Measurements from ENCODE around the gene IKZF3. TPM values are rescaled to one million over a fixed set of nuclear protein-coding genes. Genes with fewer than 3 reads are reported as not detected.

The IKZF3 gene
- polyA plus RNA-seq, 1 donor (not counting 4 experiments of a cell fraction or from before 2014, with no cell fraction given) = not detected

DNA sequence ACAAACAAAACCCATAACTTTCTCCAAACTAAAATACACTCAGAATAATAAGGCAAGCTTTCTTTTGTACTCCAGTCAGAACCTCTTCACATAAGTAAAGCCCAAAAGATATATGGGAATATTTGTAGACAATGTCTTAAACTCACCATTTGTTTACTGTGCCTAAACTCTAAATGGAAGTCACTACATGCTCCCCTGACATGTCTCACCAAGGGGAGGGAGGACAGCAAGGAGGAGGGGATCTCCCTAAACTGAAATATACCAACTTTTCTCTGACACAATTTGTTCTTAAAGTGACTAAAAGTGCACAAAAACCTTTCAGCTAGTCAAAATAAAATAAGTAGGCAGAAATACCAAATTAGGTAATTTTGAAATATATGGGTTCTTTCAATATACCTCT, 87.9 kb downstream of the IKZF3 start:
- no peak overlapping the region for H3K4me2 ChIP-seq (ENCODE audit: control insufficient read depth, extremely low read depth, insufficient read depth, low read depth, low read length)
- H3K27ac ChIP-seq (ENCODE audit: control insufficient read depth, insufficient read depth, low read length) = no peak overlapping the region
- no peaks in the 10 kb centered on the region for H3K79me2 ChIP-seq (ENCODE audit: control insufficient read depth, insufficient read depth, low read length)
- H3K4me1 ChIP-seq (ENCODE audit: control insufficient read depth, extremely low read depth, insufficient read depth, low read length) = peaks cover 5% of the 10 kb centered on the region
- no peak overlapping the region for H2AFZ ChIP-seq (ENCODE audit: control insufficient read depth, low read length)
- H3K4me3 ChIP-seq (ENCODE audit: control insufficient read depth in 2 of 3, extremely low read depth in 1 of 3, insufficient read depth in 2 of 3, low read depth in 1 of 3, low read length in 3 of 3) = no peak overlapping the region
- H3K36me3 ChIP-seq (ENCODE audit: control insufficient read depth in 2 of 2, extremely low read depth in 1 of 2, insufficient read depth in 2 of 2, low read length in 2 of 2) = no peaks in the 10 kb centered on the region
- no peak for TF ChIP-seq CTCF (optimal IDR thresholded peaks at IDR 0.05 in 1 of 3, IDR thresholded peaks at IDR 0.05 in 1 of 3, conservative IDR thresholded peaks at IDR 0.05 in 1 of 3; ENCODE audit: extremely low read depth in 1 of 3, insufficient read depth in 2 of 3, low read length in 3 of 3)
- no peak for TF ChIP-seq EZH2 (IDR thresholded peaks at IDR 0.05; ENCODE audit: low read length)
- DNase-seq (ENCODE audit: low read depth, low spot score) = no peak
- no peaks in the 10 kb centered on the region for H4K20me1 ChIP-seq (ENCODE audit: control insufficient read depth, extremely low read depth, insufficient read depth, low read length)
- dilution Hi-C loops (cut with MboI; ENCODE audit: extremely low pct_ligation_motif_present, low sequenced_read_pairs) = no loop called here
- no peaks in the 10 kb centered on the region for H3K9me1 ChIP-seq (ENCODE audit: control insufficient read depth, extremely low read depth, insufficient read depth, low read length)
- no peak overlapping the region for H3K9ac ChIP-seq (ENCODE audit: control insufficient read depth, extremely low read depth, insufficient read depth, low read length)
- H3K9me3 ChIP-seq (ENCODE audit: control insufficient read depth, low read depth, low read length) = no peaks in the 10 kb centered on the region
- peaks cover 26% of the 10 kb centered on the region for H3K27me3 ChIP-seq (ENCODE audit: control insufficient read depth, extremely low read depth, insufficient read depth, low read length)
- no peak for FAIRE-seq

DNA sequence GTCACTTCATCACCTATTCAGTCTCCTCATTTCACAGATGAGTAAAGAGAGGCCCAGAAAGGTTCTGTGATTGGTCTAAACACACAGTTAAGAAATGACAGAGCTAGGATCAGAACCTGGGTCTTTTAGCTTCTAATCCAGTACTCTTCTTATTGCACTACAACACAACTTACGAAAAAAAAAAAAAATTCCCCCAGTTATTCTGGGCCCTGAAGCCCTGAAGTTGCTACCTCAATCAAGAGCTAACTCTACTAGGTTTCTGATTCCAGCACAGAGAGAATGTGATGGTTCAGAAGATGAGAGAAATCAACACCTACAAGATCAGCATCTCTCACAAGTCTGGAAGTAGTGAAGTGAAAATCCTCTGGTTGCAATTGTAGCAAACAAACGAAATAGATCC, 89.1 kb downstream of the IKZF3 start:
- Histone ChIP-seq H3K4me2 (ENCODE audit: control insufficient read depth, extremely low read depth, insufficient read depth, low read depth, low read length) (no peak overlapping the region), H4K20me1 (ENCODE audit: control insufficient read depth, extremely low read depth, insufficient read depth, low read length) (no peaks in the 10 kb centered on the region), H3K4me3 (ENCODE audit: control insufficient read depth in 2 of 3, extremely low read depth in 1 of 3, insufficient read depth in 2 of 3, low read depth in 1 of 3, low read length in 3 of 3) (no peak overlapping the region), H3K4me1 (ENCODE audit: control insufficient read depth, extremely low read depth, insufficient read depth, low read length) (peaks cover 10% of the 10 kb centered on the region), H2AFZ (ENCODE audit: control insufficient read depth, low read length) (no peak overlapping the region), H3K27me3 (ENCODE audit: control insufficient read depth, extremely low read depth, insufficient read depth, low read length) (peaks cover 30% of the 10 kb centered on the region), H3K9me1 (ENCODE audit: control insufficient read depth, extremely low read depth, insufficient read depth, low read length) (no peaks in the 10 kb centered on the region), H3K36me3 (ENCODE audit: control insufficient read depth in 2 of 2, extremely low read depth in 1 of 2, insufficient read depth in 2 of 2, low read length in 2 of 2) (no peaks in the 10 kb centered on the region), H3K9me3 (ENCODE audit: control insufficient read depth, low read depth, low read length) (no peaks in the 10 kb centered on the region), H3K79me2 (ENCODE audit: control insufficient read depth, insufficient read depth, low read length) (no peaks in the 10 kb centered on the region), H3K9ac (ENCODE audit: control insufficient read depth, extremely low read depth, insufficient read depth, low read length) (no peak overlapping the region), H3K27ac (ENCODE audit: control insufficient read depth, insufficient read depth, low read length) (no peak overlapping the region)
- dilution Hi-C loops (cut with MboI; ENCODE audit: extremely low pct_ligation_motif_present, low sequenced_read_pairs) = no loop called here
- FAIRE-seq (peak; percentile 26), DNase-seq (ENCODE audit: low read depth, low spot score) (no peak)
- no peak for TF ChIP-seq CTCF (optimal IDR thresholded peaks at IDR 0.05 in 1 of 3, IDR thresholded peaks at IDR 0.05 in 1 of 3, conservative IDR thresholded peaks at IDR 0.05 in 1 of 3; ENCODE audit: extremely low read depth in 1 of 3, insufficient read depth in 2 of 3, low read length in 3 of 3)
- TF ChIP-seq EZH2 (IDR thresholded peaks at IDR 0.05; ENCODE audit: low read length) = no peak

All from keratinocyte (primary cell).